ENCODE data around the gene MAGIX. TPM values are rescaled to one million over a fixed set of nuclear protein-coding genes. Genes with fewer than 3 reads are reported as not detected.

The MAGIX gene
- total RNA-seq, 1 experiment from 2014 or later = 1.2 TPM

DNA sequence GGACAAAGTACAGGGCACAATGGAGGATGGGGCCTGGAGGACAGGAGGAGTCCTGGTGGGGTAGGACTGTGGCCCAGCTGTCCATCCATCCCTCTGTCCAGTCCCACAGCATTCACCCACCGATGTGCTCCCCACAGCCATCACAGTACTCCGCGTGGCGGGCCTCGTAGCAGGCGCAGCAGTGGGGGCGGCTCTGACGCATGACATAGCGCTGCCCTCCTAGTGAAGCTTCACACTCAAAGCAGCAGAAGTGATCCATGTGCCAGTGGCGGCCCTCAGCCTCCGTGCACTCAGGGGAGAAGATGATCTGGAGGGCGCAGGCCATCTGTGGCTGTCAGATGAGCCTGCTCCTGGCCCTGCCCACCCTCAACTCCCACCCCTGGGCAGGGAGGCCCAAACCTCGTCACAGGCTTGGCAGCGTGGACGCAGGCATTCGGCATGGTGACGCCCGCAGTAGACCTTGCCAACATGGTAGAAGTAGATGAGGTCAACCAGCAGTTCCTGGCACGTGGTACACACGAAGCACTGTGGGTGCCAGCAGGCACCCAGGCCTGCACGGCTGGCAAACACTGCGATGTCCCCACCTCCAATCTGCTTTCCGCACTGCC lies 15.4 kb downstream of the MAGIX start:
- TF ChIP-seq SMAD4 (CRISPR knock-in tag; IDR thresholded peaks at IDR 0.05) (no peak), FOXP4 (CRISPR knock-in tag; IDR thresholded peaks at IDR 0.05) (no peak), ATF6 (CRISPR knock-in tag; IDR thresholded peaks at IDR 0.05) (no peak)
- no peak for ATAC-seq

DNA sequence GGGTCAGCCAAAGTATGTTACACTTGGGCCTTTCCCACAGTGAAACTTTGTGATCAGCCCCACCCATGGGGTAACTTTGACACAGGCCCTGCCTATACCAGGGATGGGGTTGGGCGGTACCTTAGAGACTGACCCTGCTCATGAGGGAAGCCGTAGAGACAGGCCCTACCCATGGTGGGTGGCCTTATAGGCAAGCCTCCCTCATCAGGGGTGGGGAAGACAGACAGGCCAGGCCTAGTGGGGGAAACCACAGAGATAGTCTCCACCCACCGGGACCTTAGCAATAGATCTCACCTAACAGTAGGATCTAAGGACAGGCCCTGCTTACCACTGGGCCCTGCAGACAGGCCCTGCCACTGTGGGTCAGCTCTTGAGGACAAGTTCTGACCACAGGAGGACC lies 16.0 kb downstream of the MAGIX start:
- ATAC-seq (no peak), DNase-seq (ENCODE audit: low spot score) (no peak)
- CTCF ChIA-PET = interaction anchor here (1.2 kb wide), 1 partner anchor 23 kb away, joined by 6 read pairs; no protein-coding TSS in a partner anchor
- Mint-ChIP-seq H3K27ac (no peak overlapping the region), H3K36me3 (peaks cover 36% of the 10 kb centered on the region), H3K9me3 (no peaks in the 10 kb centered on the region), H3K27me3 (ENCODE audit: low read depth) (no peaks in the 10 kb centered on the region), H3K4me3 (no peak overlapping the region), H3K4me1 (peaks cover 11% of the 10 kb centered on the region)
- TF ChIP-seq, protein P1, sequence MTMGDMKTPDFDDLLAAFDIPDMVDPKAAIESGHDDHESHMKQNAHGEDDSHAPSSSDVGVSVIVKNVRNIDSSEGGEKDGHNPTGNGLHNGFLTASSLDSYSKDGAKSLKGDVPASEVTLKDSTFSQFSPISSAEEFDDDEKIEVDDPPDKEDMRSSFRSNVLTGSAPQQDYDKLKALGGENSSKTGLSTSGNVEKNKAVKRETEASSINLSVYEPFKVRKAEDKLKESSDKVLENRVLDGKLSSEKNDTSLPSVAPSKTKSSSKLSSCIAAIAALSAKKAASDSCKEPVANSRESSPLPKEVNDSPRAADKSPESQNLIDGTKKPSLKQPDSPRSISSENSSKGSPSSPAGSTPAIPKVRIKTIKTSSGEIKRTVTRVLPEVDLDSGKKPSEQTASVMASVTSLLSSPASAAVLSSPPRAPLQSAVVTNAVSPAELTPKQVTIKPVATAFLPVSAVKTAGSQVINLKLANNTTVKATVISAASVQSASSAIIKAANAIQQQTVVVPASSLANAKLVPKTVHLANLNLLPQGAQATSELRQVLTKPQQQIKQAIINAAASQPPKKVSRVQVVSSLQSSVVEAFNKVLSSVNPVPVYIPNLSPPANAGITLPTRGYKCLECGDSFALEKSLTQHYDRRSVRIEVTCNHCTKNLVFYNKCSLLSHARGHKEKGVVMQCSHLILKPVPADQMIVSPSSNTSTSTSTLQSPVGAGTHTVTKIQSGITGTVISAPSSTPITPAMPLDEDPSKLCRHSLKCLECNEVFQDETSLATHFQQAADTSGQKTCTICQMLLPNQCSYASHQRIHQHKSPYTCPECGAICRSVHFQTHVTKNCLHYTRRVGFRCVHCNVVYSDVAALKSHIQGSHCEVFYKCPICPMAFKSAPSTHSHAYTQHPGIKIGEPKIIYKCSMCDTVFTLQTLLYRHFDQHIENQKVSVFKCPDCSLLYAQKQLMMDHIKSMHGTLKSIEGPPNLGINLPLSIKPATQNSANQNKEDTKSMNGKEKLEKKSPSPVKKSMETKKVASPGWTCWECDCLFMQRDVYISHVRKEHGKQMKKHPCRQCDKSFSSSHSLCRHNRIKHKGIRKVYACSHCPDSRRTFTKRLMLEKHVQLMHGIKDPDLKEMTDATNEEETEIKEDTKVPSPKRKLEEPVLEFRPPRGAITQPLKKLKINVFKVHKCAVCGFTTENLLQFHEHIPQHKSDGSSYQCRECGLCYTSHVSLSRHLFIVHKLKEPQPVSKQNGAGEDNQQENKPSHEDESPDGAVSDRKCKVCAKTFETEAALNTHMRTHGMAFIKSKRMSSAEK (CRISPR knock-in tag; IDR thresholded peaks at IDR 0.05; ENCODE audit: borderline replicate concordance) = no peak
- TF ChIP-seq HMGXB4 (CRISPR knock-in tag; IDR thresholded peaks at IDR 0.05) (no peak), GRHL2 (CRISPR knock-in tag; IDR thresholded peaks at IDR 0.05; ENCODE audit: insufficient replicate concordance, severe bottlenecking) (no peak), ARID4B (CRISPR knock-in tag; IDR thresholded peaks at IDR 0.05; ENCODE audit: borderline replicate concordance) (no peak), ATF3 (CRISPR knock-in tag; conservative IDR thresholded peaks at IDR 0.05) (no peak), HMGA2 (CRISPR knock-in tag; IDR thresholded peaks at IDR 0.05) (no peak), MAX (CRISPR knock-in tag; IDR thresholded peaks at IDR 0.05) (no peak), TEAD1 (CRISPR knock-in tag; IDR thresholded peaks at IDR 0.05) (no peak), CDX4 (CRISPR knock-in tag; IDR thresholded peaks at IDR 0.05; ENCODE audit: borderline replicate concordance) (no peak), FOXP1 (CRISPR knock-in tag; IDR thresholded peaks at IDR 0.05; ENCODE audit: borderline replicate concordance) (no peak)
- POLR2A ChIA-PET = no interaction called here

More for the DNA sequence above, 15.4 kb downstream of the MAGIX start:
- ChIA-PET POLR2A (interaction anchor here (0.6 kb wide), 1 partner anchor 50 kb away, joined by 3 read pairs; no protein-coding TSS in a partner anchor), CTCF (interaction anchor here (0.9 to 1.2 kb wide), 2 partner anchors 11 to 22 kb away, joined by 3 to 6 read pairs; no protein-coding TSS in a partner anchor)
- Mint-ChIP-seq H3K27me3 (ENCODE audit: low read depth) (peaks cover 4% of the 10 kb centered on the region), H3K4me1 (peaks cover 13% of the 10 kb centered on the region), H3K36me3 (peaks cover 36% of the 10 kb centered on the region), H3K9me3 (no peaks in the 10 kb centered on the region), H3K4me3 (no peak overlapping the region), H3K27ac (no peak overlapping the region)
- DNase-seq (ENCODE audit: low spot score) = no peak
